Stimulated activated naive CD8-positive, alpha-beta T cell treated with anti-CD3 and anti-CD28 coated beads, Interleukin-15, Interleukin-2, amounts not matched to agents 100 U/mL and 50 U/mL, for 24 hours (primary cell): ENCODE data around the gene CCDC17.

ENCODE experiments used
- ATAC-seq: fragments of 150-1000 bp; cut with Tn5 transposase; one replicate; pipeline ENCODE4 v1.10.0; 2021
- DNase-seq: peaks from one replicate; pipeline ENCODE4 v3.0.0; 2021

The CCDC17 gene

GRCh38 chr1:45583264-45583665, 40.6 kb downstream of the CCDC17 start:
- peak; percentile 93 for DNase-seq
- peak; percentile 85 for ATAC-seq

DNA sequence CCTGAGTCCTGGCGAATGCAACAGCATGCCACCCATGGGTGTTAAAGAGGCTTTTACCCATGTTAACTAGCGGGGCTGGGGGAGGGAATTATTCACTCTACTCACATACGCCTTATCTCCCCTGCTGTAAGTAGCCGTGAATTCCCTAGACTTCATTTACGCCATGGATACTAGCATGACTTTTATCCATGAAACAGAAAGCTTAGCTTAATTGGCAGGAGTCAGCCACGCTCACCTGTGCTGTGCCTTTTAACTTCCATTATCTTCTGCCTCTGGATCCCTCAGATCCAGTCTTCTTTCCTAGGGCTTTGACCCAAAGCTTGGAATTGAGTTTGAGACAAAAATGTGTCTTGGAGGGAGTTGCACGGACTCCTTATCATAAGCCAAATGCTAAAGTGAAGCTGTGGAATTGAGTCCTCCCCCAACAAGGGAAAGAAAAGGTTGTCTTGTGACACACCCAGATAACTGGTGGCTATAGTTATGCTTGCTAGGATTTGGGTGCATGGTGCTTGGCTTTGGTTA, 49.7 kb downstream of the CCDC17 start:
- no peak for DNase-seq
- no peak for ATAC-seq

DNA sequence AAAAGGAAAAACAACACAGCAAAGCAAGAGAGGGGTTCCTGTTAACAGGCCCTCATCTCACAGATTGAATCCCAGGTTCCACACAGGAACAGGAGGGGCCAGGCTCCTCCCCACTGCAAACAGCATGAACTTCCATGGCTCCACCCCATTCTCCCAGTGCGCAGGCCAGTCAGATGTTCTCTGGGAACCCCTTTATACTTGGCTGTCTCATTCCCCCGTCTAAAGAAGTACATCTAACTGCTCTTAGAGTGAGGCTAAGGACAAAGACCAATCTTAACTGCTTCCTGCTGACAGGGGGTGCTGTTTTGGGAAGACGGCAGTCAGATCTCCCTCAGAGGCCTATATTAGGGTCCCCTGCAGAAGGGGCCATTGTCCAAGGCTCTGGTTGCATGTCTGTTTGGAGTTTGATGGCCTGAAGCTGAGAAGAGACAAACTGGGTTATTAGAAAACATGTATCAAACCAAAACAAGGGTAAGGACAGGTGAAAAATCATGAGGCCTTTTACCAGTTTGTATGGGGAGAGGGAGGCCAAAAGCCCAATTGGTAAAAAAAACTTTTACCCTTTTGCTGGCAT, 50.5 kb downstream of the CCDC17 start:
- DNase-seq (no peak), ATAC-seq (no peak)

DNA sequence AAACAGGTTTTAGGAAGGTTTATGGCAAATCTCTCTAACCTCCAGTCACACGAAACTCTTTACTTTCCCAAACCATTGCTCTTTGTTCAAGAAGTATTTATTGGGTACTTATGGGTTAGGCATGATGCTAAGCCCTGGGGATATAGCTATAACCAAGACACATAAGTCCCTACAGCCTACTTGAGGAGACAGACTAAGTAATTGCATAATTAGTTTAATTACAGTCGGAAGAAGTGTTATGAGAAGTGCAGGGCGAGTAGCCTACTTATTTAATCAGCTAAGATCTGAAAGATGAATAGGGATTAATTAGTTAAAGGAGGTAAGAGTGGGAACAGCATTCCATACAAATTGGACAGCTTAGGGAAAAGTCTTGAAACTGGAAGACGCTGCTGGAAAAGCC, 53.2 kb downstream of the CCDC17 start:
- no peak for DNase-seq
- ATAC-seq = no peak
